Parietal lobe (tissue), 1 donor: ENCODE data around the gene EPHA7. TPM values are rescaled to one million over a fixed set of nuclear protein-coding genes. Genes with fewer than 3 reads are reported as not detected.

ENCODE experiments used
- total RNA-seq: library from RNA; depleted of rRNA; stranded (reverse); fragments of >200 nt; gene quantifications from one replicate; pipeline ENCODE4 v1.2.3, GENCODE V29; 2014

EPHA7 gene
- total RNA-seq, result 82.6 TPM

DNA sequence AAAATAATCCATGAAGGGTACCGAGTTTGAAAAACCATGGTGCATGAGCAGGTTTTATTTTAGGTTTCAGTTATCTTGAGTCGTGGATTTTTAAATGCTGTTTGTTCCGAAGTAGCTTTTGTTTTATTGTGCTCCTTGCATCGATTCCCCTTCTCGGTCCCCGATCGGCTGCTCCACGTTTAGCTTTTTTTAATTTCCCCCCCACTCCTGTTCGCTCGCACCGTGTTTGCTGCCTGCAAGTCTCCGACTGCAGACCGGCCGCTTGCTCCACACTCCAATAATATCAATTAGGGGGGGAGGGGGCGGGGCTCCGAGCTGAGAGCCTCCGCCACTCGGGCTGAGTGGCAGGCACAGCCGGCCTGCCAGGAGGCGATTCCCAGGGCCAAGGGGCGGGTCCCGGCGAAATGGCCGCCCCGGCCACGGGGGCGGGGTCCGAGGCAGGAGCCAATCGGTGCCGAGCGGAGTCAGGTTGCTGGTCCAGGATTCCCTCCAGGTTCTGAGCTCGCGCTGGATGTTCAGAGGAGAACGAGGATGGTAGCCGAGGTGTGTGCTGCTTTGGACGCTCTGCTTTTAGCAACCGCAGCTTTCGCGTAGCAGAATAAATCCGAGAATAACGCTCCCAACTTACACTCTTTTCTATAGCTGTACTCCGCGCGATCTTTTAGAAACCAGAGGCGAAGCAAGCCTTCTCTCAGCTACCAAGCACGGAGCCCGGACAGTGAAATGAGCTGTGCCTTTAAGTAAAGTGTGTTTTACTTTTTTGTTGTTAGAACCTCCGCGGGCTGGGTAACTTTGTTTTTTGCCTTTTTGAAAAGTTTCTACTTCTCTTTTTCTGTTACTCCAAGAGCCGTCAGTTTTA, at the start of gene EPHA7:
TSS of gene EPHA7 (minus strand) at position 256 of the 859 bp plus-strand sequence. CDS start at position 38, 218 bp downstream.

